MM.1S (cell line): ENCODE measurements around the gene TECTB.

ENCODE experiments used
- DNase-seq: peaks from one replicate; pipeline ENCODE4 v3.0.0-alpha.2; 2015
- H2AFZ ChIP-seq: fragments of 300-600 bp; sonication (generic); 2 replicates; pipeline ENCODE4 v1.6.0; 2016; ENCODE audit warnings: antibody characterized with exemption, low read length
- H3F3A ChIP-seq: fragments of 300-600 bp; sonication (generic); 2 replicates; pipeline ENCODE4 v1.6.1; 2016; ENCODE audit warnings: mild to moderate bottlenecking, antibody characterized with exemption, low read length, moderate library complexity, mixed read lengths; ENCODE audit not compliant: insufficient read depth
- H3K27ac ChIP-seq: fragments of 300-600 bp; sonication (generic); 2 replicates; pipeline ENCODE4 v1.5.1; 2016; ENCODE audit warnings: mild to moderate bottlenecking, low read length
- H3K27me3 ChIP-seq: fragments of 300-600 bp; sonication (generic); replicated peaks from 2 replicates; pipeline ENCODE4 v1.6.0; 2016; ENCODE audit warnings: low read length; ENCODE audit not compliant: insufficient read depth
- H3K36me3 ChIP-seq: fragments of 300-600 bp; sonication (generic); replicated peaks from 2 replicates; pipeline ENCODE4 v1.6.1; 2016; ENCODE audit warnings: mild to moderate bottlenecking, low read length, mixed read lengths; ENCODE audit not compliant: insufficient read depth
- H3K4me1 ChIP-seq: fragments of 300-600 bp; sonication (generic); 2 replicates; pipeline ENCODE4 v1.6.1; 2016; ENCODE audit warnings: low read length, mixed read lengths
- H3K4me2 ChIP-seq: fragments of 300-600 bp; sonication (generic); 2 replicates; pipeline ENCODE4 v1.6.0; 2016; ENCODE audit warnings: low read depth, low read length
- H3K4me3 ChIP-seq: fragments of 300-600 bp; sonication (generic); 2 replicates; pipeline ENCODE4 v1.5.1; 2016; ENCODE audit warnings: low read length, mixed read lengths
- H3K79me2 ChIP-seq: fragments of 300-600 bp; sonication (generic); 2 replicates; pipeline ENCODE4 v1.6.1; 2016; ENCODE audit warnings: mixed run types, low read length, mixed read lengths
- H3K9ac ChIP-seq: fragments of 300-600 bp; sonication (generic); 2 replicates; pipeline ENCODE4 v1.6.1; 2016; ENCODE audit warnings: low read length, mixed read lengths
- H3K9me2 ChIP-seq: fragments of 300-600 bp; sonication (generic); replicated peaks from 2 replicates; pipeline ENCODE4 v1.6.1; 2016; ENCODE audit warnings: mild to moderate bottlenecking, low read length, mixed read lengths; ENCODE audit not compliant: insufficient read depth
- H3K9me3 ChIP-seq: fragments of 300-600 bp; sonication (generic); replicated peaks from 2 replicates; pipeline ENCODE4 v1.6.1; 2016; ENCODE audit warnings: mild to moderate bottlenecking, low read length, mixed read lengths; ENCODE audit not compliant: insufficient read depth
- H4K20me1 ChIP-seq: fragments of 300-600 bp; sonication (generic); 2 replicates; pipeline ENCODE4 v1.6.1; 2016; ENCODE audit warnings: mild to moderate bottlenecking, low read length, moderate library complexity, mixed read lengths; ENCODE audit not compliant: insufficient read depth
- EZH2 ChIP-seq: fragments of 300-600 bp; sonication (generic); optimal IDR thresholded peaks from 2 replicates; pipeline ENCODE3; 2017; ENCODE audit warnings: low read depth, mild to moderate bottlenecking, antibody characterized with exemption, low read length, mixed read lengths
- EZH2phosphoT487 ChIP-seq: fragments of 300-600 bp; sonication (generic); IDR thresholded peaks from 2 replicates; pipeline ENCODE4 v1.6.1; 2018; ENCODE audit warnings: antibody characterized with exemption, low read length
- TF ChIP-seq, protein P1 (sequence below): fragments of 300-600 bp; sonication (generic); IDR thresholded peaks from 2 replicates; pipeline ENCODE4 v1.5.1; 2016; ENCODE audit warnings: antibody characterized with exemption, low read length, mixed read lengths

The TECTB gene

DNA sequence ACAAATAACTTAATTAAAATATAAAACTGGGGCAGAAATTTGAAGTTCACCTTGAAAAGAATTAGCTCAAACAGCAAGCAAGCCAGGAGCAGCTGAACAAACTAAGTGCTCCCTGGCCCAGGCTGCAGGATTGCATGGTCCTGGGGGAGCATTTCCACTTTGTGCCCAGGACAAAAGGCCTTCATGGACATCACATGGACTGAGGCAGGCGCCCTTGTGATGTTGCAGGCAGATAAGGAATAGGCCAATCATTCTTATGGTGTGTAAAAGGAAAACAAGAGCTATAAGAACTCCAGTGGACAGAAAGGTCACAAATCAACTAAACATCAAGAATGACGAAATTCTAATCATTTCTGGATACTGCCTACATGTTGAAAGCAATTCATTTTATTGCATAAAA, 17.5 kb upstream of the TECTB start:
- no peak overlapping the region for H2AFZ ChIP-seq
- no peak for DNase-seq
- TF ChIP-seq EZH2phosphoT487, result no peak
- no peak for TF ChIP-seq EZH2
- TF ChIP-seq, protein P1, sequence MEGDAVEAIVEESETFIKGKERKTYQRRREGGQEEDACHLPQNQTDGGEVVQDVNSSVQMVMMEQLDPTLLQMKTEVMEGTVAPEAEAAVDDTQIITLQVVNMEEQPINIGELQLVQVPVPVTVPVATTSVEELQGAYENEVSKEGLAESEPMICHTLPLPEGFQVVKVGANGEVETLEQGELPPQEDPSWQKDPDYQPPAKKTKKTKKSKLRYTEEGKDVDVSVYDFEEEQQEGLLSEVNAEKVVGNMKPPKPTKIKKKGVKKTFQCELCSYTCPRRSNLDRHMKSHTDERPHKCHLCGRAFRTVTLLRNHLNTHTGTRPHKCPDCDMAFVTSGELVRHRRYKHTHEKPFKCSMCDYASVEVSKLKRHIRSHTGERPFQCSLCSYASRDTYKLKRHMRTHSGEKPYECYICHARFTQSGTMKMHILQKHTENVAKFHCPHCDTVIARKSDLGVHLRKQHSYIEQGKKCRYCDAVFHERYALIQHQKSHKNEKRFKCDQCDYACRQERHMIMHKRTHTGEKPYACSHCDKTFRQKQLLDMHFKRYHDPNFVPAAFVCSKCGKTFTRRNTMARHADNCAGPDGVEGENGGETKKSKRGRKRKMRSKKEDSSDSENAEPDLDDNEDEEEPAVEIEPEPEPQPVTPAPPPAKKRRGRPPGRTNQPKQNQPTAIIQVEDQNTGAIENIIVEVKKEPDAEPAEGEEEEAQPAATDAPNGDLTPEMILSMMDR, result no peak

DNA sequence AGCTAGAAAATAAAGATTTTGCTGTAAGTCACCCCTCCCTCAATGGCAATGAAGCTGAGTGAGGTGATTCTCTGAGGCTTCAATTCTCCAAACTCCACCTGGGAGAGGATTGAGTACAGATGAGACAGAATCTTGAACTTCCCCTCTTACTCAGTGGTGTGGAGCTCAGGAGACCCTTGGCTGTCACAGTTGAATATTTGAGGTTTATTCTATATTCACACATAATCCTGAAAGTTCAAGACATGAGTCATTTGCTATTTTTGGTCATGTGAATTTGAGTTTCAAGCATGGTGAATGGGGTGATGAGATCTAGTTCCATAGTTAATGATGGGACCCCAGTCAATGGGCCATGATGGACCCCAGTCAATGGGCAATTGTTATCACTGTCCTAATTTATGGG, 13.9 kb upstream of the TECTB start:
- no peak for TF ChIP-seq EZH2
- TF ChIP-seq, protein P1, result no peak
- no peak for TF ChIP-seq EZH2phosphoT487
- Histone ChIP-seq H3K27me3 (no peaks in the 10 kb centered on the region), H3K79me2 (no peaks in the 10 kb centered on the region), H4K20me1 (no peaks in the 10 kb centered on the region), H3K4me2 (no peak overlapping the region), H3K4me3 (no peak overlapping the region), H3K9ac (no peak overlapping the region), H3F3A (no peaks in the 10 kb centered on the region), H3K36me3 (no peaks in the 10 kb centered on the region), H2AFZ (no peak overlapping the region), H3K9me3 (no peaks in the 10 kb centered on the region), H3K9me2 (no peaks in the 10 kb centered on the region), H3K4me1 (no peaks in the 10 kb centered on the region), H3K27ac (no peak overlapping the region)
- no peak for DNase-seq

More for the DNA sequence above, 17.5 kb upstream of the TECTB start:
- H4K20me1 ChIP-seq, result no peaks in the 10 kb centered on the region
- H3K79me2 ChIP-seq, result no peaks in the 10 kb centered on the region
- no peaks in the 10 kb centered on the region for H3K36me3 ChIP-seq
- no peaks in the 10 kb centered on the region for H3K9me3 ChIP-seq
- H3K27ac ChIP-seq, result no peak overlapping the region
- H3K4me1 ChIP-seq, result no peaks in the 10 kb centered on the region
- no peaks in the 10 kb centered on the region for H3K9me2 ChIP-seq
- H3K9ac ChIP-seq, result no peak overlapping the region
- H3K4me2 ChIP-seq, result no peak overlapping the region
- H3F3A ChIP-seq, result no peaks in the 10 kb centered on the region
- H3K4me3 ChIP-seq, result no peak overlapping the region
- no peaks in the 10 kb centered on the region for H3K27me3 ChIP-seq

DNA sequence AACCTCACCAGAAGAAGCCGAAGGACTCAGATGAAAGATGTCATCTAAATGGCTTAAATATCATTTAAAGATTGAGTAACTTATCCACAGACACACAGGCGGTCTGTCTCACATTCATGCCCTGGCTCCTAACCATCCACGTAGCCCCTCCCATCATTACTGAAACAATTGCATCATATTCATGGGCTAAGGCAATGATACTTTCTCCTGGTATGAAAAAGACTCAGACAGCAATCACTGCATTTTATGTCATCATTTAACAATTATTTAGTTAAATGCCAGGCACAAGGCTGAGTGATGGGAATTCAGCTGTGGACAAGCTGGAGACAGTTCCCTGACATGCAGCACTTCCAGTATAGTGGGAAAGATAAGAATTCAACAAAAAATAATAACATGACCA, 11.2 kb upstream of the TECTB start:
- no peak overlapping the region for H3K4me2 ChIP-seq
- no peaks in the 10 kb centered on the region for H4K20me1 ChIP-seq
- H3K27me3 ChIP-seq, result no peaks in the 10 kb centered on the region
- no peaks in the 10 kb centered on the region for H3K4me1 ChIP-seq
- H3K27ac ChIP-seq, result no peak overlapping the region
- H3K9ac ChIP-seq, result no peak overlapping the region
- no peak for TF ChIP-seq EZH2
- no peak for TF ChIP-seq EZH2phosphoT487
- TF ChIP-seq, protein P1, result no peak
- H3K79me2 ChIP-seq, result no peaks in the 10 kb centered on the region
- H3F3A ChIP-seq, result no peaks in the 10 kb centered on the region
- no peaks in the 10 kb centered on the region for H3K9me3 ChIP-seq
- H3K36me3 ChIP-seq, result no peaks in the 10 kb centered on the region
- H3K9me2 ChIP-seq, result no peaks in the 10 kb centered on the region
- no peak overlapping the region for H3K4me3 ChIP-seq
- no peak for DNase-seq
- no peak overlapping the region for H2AFZ ChIP-seq
